ENCODE measurements around the gene TMEM18. TPM values are rescaled to one million over a fixed set of nuclear protein-coding genes. Genes with fewer than 3 reads are reported as not detected.

TMEM18 gene
- total RNA-seq, 1 donor: 19.4 TPM

DNA sequence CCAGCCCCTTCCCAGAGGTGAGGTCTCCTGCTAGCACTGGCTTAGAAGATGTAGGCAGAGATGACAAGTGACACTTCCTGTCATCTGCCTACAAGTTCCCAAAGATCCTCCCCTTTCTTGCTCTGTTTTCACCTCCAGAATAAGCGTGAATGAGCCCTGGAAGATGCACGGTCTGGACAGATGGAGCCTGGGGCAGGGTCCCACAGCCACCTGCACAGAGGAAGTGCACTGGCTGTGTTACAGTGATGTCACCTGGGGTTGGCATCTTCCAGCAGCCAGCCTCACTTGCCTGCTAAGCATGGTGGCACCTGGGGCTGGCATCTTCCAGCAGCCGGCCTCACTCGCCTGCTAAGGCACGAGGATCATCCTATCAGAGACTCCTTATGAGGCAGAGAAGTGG is 32.3 kb downstream of the TMEM18 start:
- TF ChIP-seq, protein P1, sequence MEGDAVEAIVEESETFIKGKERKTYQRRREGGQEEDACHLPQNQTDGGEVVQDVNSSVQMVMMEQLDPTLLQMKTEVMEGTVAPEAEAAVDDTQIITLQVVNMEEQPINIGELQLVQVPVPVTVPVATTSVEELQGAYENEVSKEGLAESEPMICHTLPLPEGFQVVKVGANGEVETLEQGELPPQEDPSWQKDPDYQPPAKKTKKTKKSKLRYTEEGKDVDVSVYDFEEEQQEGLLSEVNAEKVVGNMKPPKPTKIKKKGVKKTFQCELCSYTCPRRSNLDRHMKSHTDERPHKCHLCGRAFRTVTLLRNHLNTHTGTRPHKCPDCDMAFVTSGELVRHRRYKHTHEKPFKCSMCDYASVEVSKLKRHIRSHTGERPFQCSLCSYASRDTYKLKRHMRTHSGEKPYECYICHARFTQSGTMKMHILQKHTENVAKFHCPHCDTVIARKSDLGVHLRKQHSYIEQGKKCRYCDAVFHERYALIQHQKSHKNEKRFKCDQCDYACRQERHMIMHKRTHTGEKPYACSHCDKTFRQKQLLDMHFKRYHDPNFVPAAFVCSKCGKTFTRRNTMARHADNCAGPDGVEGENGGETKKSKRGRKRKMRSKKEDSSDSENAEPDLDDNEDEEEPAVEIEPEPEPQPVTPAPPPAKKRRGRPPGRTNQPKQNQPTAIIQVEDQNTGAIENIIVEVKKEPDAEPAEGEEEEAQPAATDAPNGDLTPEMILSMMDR (IDR thresholded peaks at IDR 0.05; ENCODE audit: insufficient read depth, low read depth, low read length): no peak
- no peak overlapping the region for H3K4me3 ChIP-seq (ENCODE audit: low read depth, low read length)
- no peak for DNase-seq (ENCODE audit: low read depth)

- TF ChIP-seq, protein P1 (IDR thresholded peaks at IDR 0.05; ENCODE audit: insufficient read depth, low read depth, low read length): no peak
- no peak overlapping the region for H3K4me3 ChIP-seq (ENCODE audit: low read depth, low read length)
- no peak for DNase-seq (ENCODE audit: low read depth)
These were observed 33.4 kb downstream of the TMEM18 start for GRCh38 chr2:643761-644160.

DNA sequence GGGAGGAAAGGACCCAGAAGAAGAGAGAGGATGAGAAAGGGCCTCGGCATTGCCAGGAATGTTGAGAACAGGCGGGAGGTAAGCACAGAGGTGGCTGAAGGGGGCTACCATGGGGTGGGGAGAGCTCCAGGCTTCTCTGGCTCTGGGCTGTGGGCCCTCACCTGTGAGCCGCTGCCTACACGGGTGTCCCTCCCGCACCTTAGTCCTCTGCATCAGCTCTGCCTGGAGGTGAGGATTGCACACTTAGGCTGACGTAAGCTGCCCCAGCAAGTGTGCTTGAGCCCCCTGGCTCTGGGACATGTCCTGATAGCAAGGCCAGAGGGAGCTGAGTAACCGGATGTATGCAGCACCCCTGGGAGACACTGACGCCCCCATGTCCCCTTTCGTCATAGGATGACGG is 33.9 kb downstream of the TMEM18 start:
- TF ChIP-seq, protein P1 (IDR thresholded peaks at IDR 0.05; ENCODE audit: insufficient read depth, low read depth, low read length): no peak
- no peak overlapping the region for H3K4me3 ChIP-seq (ENCODE audit: low read depth, low read length)
- DNase-seq (ENCODE audit: low read depth): no peak

DNA sequence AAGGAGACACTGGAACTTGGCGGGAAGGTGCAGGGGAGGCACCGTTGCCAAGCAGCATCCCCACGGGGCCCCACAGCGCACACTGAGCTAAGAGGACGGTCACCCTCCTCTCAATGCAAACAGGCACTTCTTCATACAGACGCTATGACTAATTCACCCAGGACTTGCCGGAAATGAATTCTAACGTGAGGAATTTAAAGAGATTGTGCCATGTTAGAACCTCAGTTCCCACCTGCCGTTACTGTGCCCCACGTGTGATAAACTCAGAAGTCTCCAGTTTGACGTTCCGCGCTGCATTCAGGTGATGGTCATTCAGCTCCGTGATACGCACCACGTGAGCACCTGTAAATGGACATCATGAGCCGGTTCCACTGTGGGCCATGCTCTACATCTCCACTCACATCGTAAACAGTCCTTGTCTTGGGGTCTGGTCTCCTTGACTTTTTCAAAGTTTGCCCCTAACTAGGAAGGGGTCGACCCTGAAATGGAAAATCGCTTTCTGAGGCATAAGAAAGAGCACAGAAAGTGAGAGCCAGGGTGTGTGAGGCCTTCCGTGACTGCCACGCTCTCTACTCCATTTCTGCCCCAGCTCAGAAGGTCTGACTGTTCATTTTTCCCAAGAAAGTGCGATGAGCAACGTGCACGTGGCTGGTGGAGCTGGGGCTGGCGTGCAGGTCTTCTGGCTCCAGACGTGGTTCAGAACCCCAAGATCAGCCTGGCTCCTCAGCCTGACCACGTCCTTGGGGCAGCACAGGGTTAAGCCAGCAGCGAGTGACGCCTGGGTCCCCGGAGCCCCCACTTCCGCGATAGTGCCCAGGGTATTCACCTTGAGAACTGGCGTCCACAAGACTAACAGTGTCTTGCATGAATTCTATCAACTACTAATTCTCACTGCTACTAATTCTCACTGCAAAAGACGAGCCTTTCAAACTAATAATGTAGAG is 35.1 kb downstream of the TMEM18 start:
- TF ChIP-seq, protein P1 (IDR thresholded peaks at IDR 0.05; ENCODE audit: insufficient read depth, low read depth, low read length): no peak
- H3K4me3 ChIP-seq (ENCODE audit: low read depth, low read length): no peak overlapping the region
- no peak for DNase-seq (ENCODE audit: low read depth)

GRCh38 chr2:641164-641871 is 35.9 kb downstream of the TMEM18 start:
- no peak for DNase-seq (ENCODE audit: low read depth)
- TF ChIP-seq, protein P1 (IDR thresholded peaks at IDR 0.05; ENCODE audit: insufficient read depth, low read depth, low read length): no peak
- no peak overlapping the region for H3K4me3 ChIP-seq (ENCODE audit: low read depth, low read length)

DNA sequence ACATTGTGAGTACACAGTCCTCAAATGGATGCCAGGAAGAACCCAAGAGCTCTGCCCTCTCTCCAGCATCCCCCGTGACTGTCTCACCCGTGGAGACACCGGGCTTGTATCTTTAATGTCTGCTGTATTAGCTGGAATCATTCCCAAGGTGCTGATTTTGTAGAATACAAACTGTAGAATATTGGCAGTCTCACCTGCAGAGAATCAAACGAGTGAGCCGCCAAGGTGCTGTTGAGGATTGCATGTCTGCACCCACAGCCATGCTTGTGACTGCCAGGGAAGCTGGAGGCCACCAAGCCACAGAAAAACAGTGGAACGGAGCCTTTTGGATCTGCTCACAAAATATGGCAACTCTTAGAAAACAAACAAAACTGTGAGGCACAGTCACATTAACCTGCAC is 37.5 kb downstream of the TMEM18 start:
- no peak for DNase-seq (ENCODE audit: low read depth)
- no peak overlapping the region for H3K4me3 ChIP-seq (ENCODE audit: low read depth, low read length)
- TF ChIP-seq, protein P1 (IDR thresholded peaks at IDR 0.05; ENCODE audit: insufficient read depth, low read depth, low read length): no peak
